ENCODE results near the gene SH3GL3.

SH3GL3 gene

GRCh38 chr15:83651541-83651940 is 204.4 kb downstream of the SH3GL3 start:
- TF ChIP-seq TAF1 (IDR thresholded peaks at IDR 0.05; ENCODE audit: borderline replicate concordance, insufficient read depth, low read length) (no peak), POLR2AphosphoS5 (IDR thresholded peaks at IDR 0.05; ENCODE audit: low read depth, low read length) (no peak), REST (IDR thresholded peaks at IDR 0.05; ENCODE audit: insufficient read depth in 1 of 2, low read depth in 2 of 2, low read length in 2 of 2) (no peak), SIN3A (IDR thresholded peaks at IDR 0.05; ENCODE audit: borderline replicate concordance, insufficient read depth, low read length) (no peak), FOXP2 (optimal IDR thresholded peaks at IDR 0.05; ENCODE audit: borderline replicate concordance, extremely low read depth, extremely low read length, insufficient read depth) (no peak)

- no peak for TF ChIP-seq FOXP2 (optimal IDR thresholded peaks at IDR 0.05; ENCODE audit: borderline replicate concordance, extremely low read depth, extremely low read length, insufficient read depth)
- no peak for TF ChIP-seq SIN3A (IDR thresholded peaks at IDR 0.05; ENCODE audit: borderline replicate concordance, insufficient read depth, low read length)
- TF ChIP-seq TAF1 (IDR thresholded peaks at IDR 0.05; ENCODE audit: borderline replicate concordance, insufficient read depth, low read length), result no peak
- no peak for TF ChIP-seq REST (IDR thresholded peaks at IDR 0.05; ENCODE audit: insufficient read depth in 1 of 2, low read depth in 2 of 2, low read length in 2 of 2)
- no peak for TF ChIP-seq POLR2AphosphoS5 (IDR thresholded peaks at IDR 0.05; ENCODE audit: low read depth, low read length)
Measured at GRCh38 chr15:83652626-83653204, 205.6 kb downstream of the SH3GL3 start.

DNA sequence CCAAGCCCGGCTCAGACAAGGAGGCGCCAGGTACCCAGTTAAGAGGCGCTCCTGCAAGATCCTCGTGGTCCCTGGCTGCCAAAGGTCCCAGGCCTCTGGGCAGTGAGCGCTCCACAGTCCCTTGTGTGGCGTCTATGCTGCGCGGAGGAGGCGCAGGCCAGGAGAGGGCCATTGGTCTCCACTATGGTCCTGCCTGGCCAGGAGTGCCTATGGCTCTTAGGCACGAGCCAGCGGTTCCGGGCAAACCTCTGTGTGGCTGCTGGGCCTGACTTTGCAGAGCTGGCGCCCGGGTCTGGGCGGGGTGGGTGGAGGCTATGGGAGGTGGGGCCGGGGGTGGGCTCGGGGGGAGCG is 206.1 kb downstream of the SH3GL3 start:
- no peak for TF ChIP-seq POLR2AphosphoS5 (IDR thresholded peaks at IDR 0.05; ENCODE audit: low read depth, low read length)

GRCh38 chr15:83653639-83654378 is 206.7 kb downstream of the SH3GL3 start, which contains the start of gene ADAMTSL3:
ADAMTSL3 (plus strand) TSS chr15:83654123; CDS start chr15:83655762, 1,639 bp downstream.
- TF ChIP-seq SIN3A (IDR thresholded peaks at IDR 0.05; ENCODE audit: borderline replicate concordance, insufficient read depth, low read length) (no peak), REST (IDR thresholded peaks at IDR 0.05; ENCODE audit: insufficient read depth in 1 of 2, low read depth in 2 of 2, low read length in 2 of 2) (no peak), FOXP2 (optimal IDR thresholded peaks at IDR 0.05; ENCODE audit: borderline replicate concordance, extremely low read depth, extremely low read length, insufficient read depth) (no peak), TAF1 (IDR thresholded peaks at IDR 0.05; ENCODE audit: borderline replicate concordance, insufficient read depth, low read length) (no peak), POLR2AphosphoS5 (IDR thresholded peaks at IDR 0.05; ENCODE audit: low read depth, low read length) (no peak)

DNA sequence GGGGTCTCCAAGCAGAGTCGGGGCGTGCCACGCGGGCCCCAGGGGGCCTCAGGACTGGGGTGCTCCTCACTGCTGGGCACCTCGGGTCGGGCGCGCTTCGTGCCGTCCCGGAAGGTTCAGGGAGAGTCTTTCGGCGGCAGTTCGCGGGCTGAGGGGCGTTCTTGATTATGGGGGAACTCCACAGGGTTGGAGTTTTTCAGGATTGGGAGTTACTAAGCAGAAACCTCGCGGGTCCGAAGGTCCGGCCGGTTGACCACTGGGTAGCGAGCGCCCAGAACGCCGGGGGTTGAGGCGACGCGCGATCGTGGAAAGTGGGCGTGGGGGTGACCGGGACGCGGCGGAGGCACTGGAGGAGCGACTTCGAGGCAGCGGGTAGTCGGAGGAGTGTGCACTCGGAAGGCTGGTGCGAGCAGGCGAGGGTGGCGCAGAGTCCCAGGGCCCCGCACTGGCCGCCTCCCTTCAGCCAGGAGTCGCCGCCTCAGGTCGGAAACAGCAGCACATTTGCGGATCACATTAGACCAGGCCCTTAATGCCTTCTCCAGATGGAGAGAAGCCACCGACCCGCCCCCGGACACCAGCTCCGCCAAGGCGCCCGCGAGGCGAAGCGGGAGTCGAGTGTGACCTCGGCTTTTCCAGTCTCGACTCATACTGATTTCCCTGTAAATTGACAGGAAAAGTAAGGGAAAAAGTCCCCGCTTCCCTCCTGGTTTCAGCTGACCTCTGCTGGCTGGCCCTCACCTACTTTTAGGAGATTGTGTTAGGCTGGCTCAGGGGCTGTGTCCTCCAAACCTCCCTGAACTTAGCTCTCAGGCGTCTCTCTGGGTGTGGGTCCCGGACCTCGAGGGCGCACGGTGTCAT is 207.5 kb downstream of the SH3GL3 start:
- TF ChIP-seq FOXP2 (optimal IDR thresholded peaks at IDR 0.05; ENCODE audit: borderline replicate concordance, extremely low read depth, extremely low read length, insufficient read depth), result no peak
- no peak for TF ChIP-seq SIN3A (IDR thresholded peaks at IDR 0.05; ENCODE audit: borderline replicate concordance, insufficient read depth, low read length)
- TF ChIP-seq REST (IDR thresholded peaks at IDR 0.05; ENCODE audit: insufficient read depth in 1 of 2, low read depth in 2 of 2, low read length in 2 of 2), result no peak
- TF ChIP-seq TAF1 (IDR thresholded peaks at IDR 0.05; ENCODE audit: borderline replicate concordance, insufficient read depth, low read length), result no peak
- no peak for TF ChIP-seq POLR2AphosphoS5 (IDR thresholded peaks at IDR 0.05; ENCODE audit: low read depth, low read length)

All from PFSK-1 (cell line).